ENCODE measurements around the gene CHEK2.

DNA sequence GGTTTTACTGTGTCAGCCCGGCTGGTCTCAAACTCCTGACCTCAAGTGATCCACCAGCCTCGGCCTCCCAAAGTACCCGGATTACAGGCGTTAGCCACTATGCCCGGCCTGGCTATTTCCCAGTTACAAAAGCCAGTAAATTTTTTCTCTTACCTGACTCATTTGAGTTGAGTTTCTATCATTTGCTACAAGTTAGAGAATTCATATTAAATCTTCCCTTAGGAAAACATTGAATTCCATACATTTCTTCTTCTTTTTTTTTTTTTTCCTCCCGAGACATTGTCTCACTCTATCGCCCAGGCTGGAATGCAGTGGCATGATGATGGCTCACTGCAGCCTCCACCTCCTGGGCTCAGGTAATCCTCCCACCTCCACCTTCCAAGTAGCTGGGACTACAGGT is 26.0 kb downstream of the CHEK2 start:
- TF ChIP-seq, protein P1, sequence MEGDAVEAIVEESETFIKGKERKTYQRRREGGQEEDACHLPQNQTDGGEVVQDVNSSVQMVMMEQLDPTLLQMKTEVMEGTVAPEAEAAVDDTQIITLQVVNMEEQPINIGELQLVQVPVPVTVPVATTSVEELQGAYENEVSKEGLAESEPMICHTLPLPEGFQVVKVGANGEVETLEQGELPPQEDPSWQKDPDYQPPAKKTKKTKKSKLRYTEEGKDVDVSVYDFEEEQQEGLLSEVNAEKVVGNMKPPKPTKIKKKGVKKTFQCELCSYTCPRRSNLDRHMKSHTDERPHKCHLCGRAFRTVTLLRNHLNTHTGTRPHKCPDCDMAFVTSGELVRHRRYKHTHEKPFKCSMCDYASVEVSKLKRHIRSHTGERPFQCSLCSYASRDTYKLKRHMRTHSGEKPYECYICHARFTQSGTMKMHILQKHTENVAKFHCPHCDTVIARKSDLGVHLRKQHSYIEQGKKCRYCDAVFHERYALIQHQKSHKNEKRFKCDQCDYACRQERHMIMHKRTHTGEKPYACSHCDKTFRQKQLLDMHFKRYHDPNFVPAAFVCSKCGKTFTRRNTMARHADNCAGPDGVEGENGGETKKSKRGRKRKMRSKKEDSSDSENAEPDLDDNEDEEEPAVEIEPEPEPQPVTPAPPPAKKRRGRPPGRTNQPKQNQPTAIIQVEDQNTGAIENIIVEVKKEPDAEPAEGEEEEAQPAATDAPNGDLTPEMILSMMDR (conservative IDR thresholded peaks at IDR 0.05; ENCODE audit: low read depth in 2 of 2): no peak
- TF ChIP-seq EZH2 (IDR thresholded peaks at IDR 0.05; ENCODE audit: low read depth, unreplicated experiment): no peak
- TF ChIP-seq EZH2phosphoT487 (IDR thresholded peaks at IDR 0.05; ENCODE audit: unreplicated experiment): no peak
- TF ChIP-seq, protein P2, sequence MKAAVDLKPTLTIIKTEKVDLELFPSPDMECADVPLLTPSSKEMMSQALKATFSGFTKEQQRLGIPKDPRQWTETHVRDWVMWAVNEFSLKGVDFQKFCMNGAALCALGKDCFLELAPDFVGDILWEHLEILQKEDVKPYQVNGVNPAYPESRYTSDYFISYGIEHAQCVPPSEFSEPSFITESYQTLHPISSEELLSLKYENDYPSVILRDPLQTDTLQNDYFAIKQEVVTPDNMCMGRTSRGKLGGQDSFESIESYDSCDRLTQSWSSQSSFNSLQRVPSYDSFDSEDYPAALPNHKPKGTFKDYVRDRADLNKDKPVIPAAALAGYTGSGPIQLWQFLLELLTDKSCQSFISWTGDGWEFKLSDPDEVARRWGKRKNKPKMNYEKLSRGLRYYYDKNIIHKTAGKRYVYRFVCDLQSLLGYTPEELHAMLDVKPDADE (IDR thresholded peaks at IDR 0.05): no peak
- TF ChIP-seq, protein P3, sequence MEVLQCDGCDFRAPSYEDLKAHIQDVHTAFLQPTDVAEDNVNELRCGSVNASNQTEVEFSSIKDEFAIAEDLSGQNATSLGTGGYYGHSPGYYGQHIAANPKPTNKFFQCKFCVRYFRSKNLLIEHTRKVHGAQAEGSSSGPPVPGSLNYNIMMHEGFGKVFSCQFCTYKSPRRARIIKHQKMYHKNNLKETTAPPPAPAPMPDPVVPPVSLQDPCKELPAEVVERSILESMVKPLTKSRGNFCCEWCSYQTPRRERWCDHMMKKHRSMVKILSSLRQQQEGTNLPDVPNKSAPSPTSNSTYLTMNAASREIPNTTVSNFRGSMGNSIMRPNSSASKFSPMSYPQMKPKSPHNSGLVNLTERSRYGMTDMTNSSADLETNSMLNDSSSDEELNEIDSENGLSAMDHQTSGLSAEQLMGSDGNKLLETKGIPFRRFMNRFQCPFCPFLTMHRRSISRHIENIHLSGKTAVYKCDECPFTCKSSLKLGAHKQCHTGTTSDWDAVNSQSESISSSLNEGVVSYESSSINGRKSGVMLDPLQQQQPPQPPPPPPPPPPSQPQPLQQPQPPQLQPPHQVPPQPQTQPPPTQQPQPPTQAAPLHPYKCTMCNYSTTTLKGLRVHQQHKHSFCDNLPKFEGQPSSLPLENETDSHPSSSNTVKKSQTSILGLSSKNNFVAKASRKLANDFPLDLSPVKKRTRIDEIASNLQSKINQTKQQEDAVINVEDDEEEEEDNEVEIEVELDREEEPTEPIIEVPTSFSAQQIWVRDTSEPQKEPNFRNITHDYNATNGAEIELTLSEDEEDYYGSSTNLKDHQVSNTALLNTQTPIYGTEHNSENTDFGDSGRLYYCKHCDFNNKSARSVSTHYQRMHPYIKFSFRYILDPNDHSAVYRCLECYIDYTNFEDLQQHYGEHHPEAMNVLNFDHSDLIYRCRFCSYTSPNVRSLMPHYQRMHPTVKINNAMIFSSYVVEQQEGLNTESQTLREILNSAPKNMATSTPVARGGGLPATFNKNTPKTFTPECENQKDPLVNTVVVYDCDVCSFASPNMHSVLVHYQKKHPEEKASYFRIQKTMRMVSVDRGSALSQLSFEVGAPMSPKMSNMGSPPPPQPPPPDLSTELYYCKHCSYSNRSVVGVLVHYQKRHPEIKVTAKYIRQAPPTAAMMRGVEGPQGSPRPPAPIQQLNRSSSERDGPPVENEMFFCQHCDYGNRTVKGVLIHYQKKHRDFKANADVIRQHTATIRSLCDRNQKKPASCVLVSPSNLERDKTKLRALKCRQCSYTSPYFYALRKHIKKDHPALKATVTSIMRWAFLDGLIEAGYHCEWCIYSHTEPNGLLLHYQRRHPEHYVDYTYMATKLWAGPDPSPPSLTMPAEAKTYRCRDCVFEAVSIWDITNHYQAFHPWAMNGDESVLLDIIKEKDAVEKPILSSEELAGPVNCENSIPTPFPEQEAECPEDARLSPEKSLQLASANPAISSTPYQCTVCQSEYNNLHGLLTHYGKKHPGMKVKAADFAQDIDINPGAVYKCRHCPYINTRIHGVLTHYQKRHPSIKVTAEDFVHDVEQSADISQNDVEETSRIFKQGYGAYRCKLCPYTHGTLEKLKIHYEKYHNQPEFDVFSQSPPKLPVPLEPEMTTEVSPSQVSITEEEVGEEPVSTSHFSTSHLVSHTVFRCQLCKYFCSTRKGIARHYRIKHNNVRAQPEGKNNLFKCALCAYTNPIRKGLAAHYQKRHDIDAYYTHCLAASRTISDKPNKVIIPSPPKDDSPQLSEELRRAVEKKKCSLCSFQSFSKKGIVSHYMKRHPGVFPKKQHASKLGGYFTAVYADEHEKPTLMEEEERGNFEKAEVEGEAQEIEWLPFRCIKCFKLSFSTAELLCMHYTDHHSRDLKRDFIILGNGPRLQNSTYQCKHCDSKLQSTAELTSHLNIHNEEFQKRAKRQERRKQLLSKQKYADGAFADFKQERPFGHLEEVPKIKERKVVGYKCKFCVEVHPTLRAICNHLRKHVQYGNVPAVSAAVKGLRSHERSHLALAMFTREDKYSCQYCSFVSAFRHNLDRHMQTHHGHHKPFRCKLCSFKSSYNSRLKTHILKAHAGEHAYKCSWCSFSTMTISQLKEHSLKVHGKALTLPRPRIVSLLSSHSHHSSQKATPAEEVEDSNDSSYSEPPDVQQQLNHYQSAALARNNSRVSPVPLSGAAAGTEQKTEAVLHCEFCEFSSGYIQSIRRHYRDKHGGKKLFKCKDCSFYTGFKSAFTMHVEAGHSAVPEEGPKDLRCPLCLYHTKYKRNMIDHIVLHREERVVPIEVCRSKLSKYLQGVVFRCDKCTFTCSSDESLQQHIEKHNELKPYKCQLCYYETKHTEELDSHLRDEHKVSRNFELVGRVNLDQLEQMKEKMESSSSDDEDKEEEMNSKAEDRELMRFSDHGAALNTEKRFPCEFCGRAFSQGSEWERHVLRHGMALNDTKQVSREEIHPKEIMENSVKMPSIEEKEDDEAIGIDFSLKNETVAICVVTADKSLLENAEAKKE (CRISPR knock-in tag; IDR thresholded peaks at IDR 0.05): no peak
- TF ChIP-seq, protein P4, sequence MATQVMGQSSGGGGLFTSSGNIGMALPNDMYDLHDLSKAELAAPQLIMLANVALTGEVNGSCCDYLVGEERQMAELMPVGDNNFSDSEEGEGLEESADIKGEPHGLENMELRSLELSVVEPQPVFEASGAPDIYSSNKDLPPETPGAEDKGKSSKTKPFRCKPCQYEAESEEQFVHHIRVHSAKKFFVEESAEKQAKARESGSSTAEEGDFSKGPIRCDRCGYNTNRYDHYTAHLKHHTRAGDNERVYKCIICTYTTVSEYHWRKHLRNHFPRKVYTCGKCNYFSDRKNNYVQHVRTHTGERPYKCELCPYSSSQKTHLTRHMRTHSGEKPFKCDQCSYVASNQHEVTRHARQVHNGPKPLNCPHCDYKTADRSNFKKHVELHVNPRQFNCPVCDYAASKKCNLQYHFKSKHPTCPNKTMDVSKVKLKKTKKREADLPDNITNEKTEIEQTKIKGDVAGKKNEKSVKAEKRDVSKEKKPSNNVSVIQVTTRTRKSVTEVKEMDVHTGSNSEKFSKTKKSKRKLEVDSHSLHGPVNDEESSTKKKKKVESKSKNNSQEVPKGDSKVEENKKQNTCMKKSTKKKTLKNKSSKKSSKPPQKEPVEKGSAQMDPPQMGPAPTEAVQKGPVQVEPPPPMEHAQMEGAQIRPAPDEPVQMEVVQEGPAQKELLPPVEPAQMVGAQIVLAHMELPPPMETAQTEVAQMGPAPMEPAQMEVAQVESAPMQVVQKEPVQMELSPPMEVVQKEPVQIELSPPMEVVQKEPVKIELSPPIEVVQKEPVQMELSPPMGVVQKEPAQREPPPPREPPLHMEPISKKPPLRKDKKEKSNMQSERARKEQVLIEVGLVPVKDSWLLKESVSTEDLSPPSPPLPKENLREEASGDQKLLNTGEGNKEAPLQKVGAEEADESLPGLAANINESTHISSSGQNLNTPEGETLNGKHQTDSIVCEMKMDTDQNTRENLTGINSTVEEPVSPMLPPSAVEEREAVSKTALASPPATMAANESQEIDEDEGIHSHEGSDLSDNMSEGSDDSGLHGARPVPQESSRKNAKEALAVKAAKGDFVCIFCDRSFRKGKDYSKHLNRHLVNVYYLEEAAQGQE (IDR thresholded peaks at IDR 0.05; ENCODE audit: unreplicated experiment): no peak
- no peak for TF ChIP-seq CREB1 (CRISPR knock-in tag; IDR thresholded peaks at IDR 0.05; ENCODE audit: low read depth)
